Keratinocyte (primary cell): ENCODE data around the gene LIG4. TPM values are rescaled to one million over a fixed set of nuclear protein-coding genes. Genes with fewer than 3 reads are reported as not detected.

Source experiments
- DNase-seq: peaks from one replicate; pipeline ENCODE4 v3.0.0-alpha.2; 2011; ENCODE audit warnings: low read depth, missing footprints, low spot score
- FAIRE-seq: peaks from 2 replicates; lab custom pipeline; 2011; peaks lifted over from hg19 to GRCh38; lab: Jason Lieb, UNC
- H2AFZ ChIP-seq: 2 replicates; pipeline ENCODE4 v1.6.0; 2012; ENCODE audit warnings: low read length, control low read depth, inconsistent platforms; ENCODE audit not compliant: control insufficient read depth
- H3K27ac ChIP-seq: 2 replicates; pipeline ENCODE4 v1.5.1; 2011; ENCODE audit warnings: low read length; ENCODE audit not compliant: control insufficient read depth, insufficient read depth
- H3K27me3 ChIP-seq: 3 replicates; pipeline ENCODE4 v1.6.0; 2011; ENCODE audit warnings: low read length; ENCODE audit not compliant: control insufficient read depth, insufficient read depth; ENCODE audit errors: extremely low read depth
- H3K36me3 ChIP-seq, 2 experiments: 2 replicates in 1 of 2; 3 replicates in 1 of 2; pipeline ENCODE4 v1.5.1; 2011; ENCODE audit warnings: low read length in 2 of 2, mild to moderate bottlenecking in 1 of 2; ENCODE audit not compliant: control insufficient read depth in 2 of 2, insufficient read depth in 2 of 2; ENCODE audit errors: extremely low read depth in 1 of 2
- H3K4me1 ChIP-seq: 3 replicates; pipeline ENCODE4 v1.5.1; 2011; ENCODE audit warnings: low read length; ENCODE audit not compliant: control insufficient read depth, insufficient read depth; ENCODE audit errors: extremely low read depth
- H3K4me2 ChIP-seq: 3 replicates; pipeline ENCODE4 v1.6.0; 2011; ENCODE audit warnings: low read depth, low read length; ENCODE audit not compliant: control insufficient read depth, insufficient read depth; ENCODE audit errors: extremely low read depth
- H3K4me3 ChIP-seq, 3 experiments: fragments of 200-600 bp in 1 of 3; sonication (generic) in 1 of 3; 2 replicates in 2 of 3; 3 replicates in 1 of 3; pipeline ENCODE4 v1.5.1; 2011 to 2016; ENCODE audit warnings: low read length in 3 of 3, mild to moderate bottlenecking in 3 of 3, control low read depth in 2 of 3, inconsistent platforms in 1 of 3, low read depth in 1 of 3, mixed read lengths in 1 of 3, mixed run types in 1 of 3, moderate library complexity in 1 of 3; ENCODE audit not compliant: control insufficient read depth in 2 of 3, insufficient read depth in 2 of 3; ENCODE audit errors: extremely low read depth in 1 of 3
- H3K79me2 ChIP-seq: 2 replicates; pipeline ENCODE4 v1.6.0; 2012; ENCODE audit warnings: low read length; ENCODE audit not compliant: control insufficient read depth, insufficient read depth
- H3K9ac ChIP-seq: 3 replicates; pipeline ENCODE4 v1.6.0; 2011; ENCODE audit warnings: low read length; ENCODE audit not compliant: control insufficient read depth, insufficient read depth; ENCODE audit errors: extremely low read depth
- H3K9me1 ChIP-seq: 3 replicates; pipeline ENCODE4 v1.6.0; 2011; ENCODE audit warnings: low read length; ENCODE audit not compliant: control insufficient read depth, insufficient read depth; ENCODE audit errors: extremely low read depth
- H3K9me3 ChIP-seq: 2 replicates; pipeline ENCODE4 v1.5.1; 2012; ENCODE audit warnings: low read depth, low read length; ENCODE audit not compliant: control insufficient read depth
- H4K20me1 ChIP-seq: 3 replicates; pipeline ENCODE4 v1.6.0; 2011; ENCODE audit warnings: low read length; ENCODE audit not compliant: control insufficient read depth, insufficient read depth; ENCODE audit errors: extremely low read depth
- CTCF ChIP-seq, 3 experiments: IDR thresholded peaks in 1 of 3; conservative IDR thresholded peaks in 1 of 3; optimal IDR thresholded peaks in 1 of 3; 2 replicates in 2 of 3; 3 replicates in 1 of 3; pipeline versions ENCODE3 to v1.5.1; 2011; ENCODE audit warnings: low read length in 3 of 3, mild to moderate bottlenecking in 3 of 3, moderate library complexity in 2 of 3, control low read depth in 1 of 3, inconsistent platforms in 1 of 3; ENCODE audit not compliant: insufficient read depth in 2 of 3; ENCODE audit errors: extremely low read depth in 1 of 3
- EZH2 ChIP-seq: IDR thresholded peaks from one replicate; pipeline ENCODE4 v1.6.1; 2012; ENCODE audit warnings: inconsistent platforms, mild to moderate bottlenecking, low read length, moderate library complexity
- dilution Hi-C: fragments of 300-500 bp; cut with MboI; formaldehyde crosslinking; loops from one replicate; pipeline ENCODE4 v1.7.0; 2020; ENCODE audit warnings: low sequenced_read_pairs; ENCODE audit not compliant: extremely low pct_ligation_motif_present
- polyA plus RNA-seq, 5 experiments: library from polyadenylated mRNA; depleted of rRNA in 3 of 5; stranded (reverse) in 3 of 5; stranded (forward) in 1 of 5; unstranded in 1 of 5; fragments of >200 nt; gene quantifications; 1 replicate in 1 of 5; 2 replicates in 3 of 5; 3 replicates in 1 of 5; pipeline versions ENCODE4 v1.2.1 to v1.2.3, GENCODE V29; 2011 to 2012; ENCODE audit warnings: missing spikeins in 2 of 5, low read depth in 1 of 5, low replicate concordance in 1 of 5

Gene LIG4
- polyA plus RNA-seq, 1 donor (not counting 4 experiments of a cell fraction or from before 2014, with no cell fraction given), result 16.8 TPM

- no peaks in the 10 kb centered on the region for H3K79me2 ChIP-seq
- dilution Hi-C loops, result no loop called here
- no peak overlapping the region for H2AFZ ChIP-seq
These were observed 49.3 kb downstream of the LIG4 start for GRCh38 chr13:108166078-108166477.

GRCh38 chr13:108158746-108159145, 56.6 kb downstream of the LIG4 start:
- no peak for TF ChIP-seq CTCF (optimal IDR thresholded peaks at IDR 0.05 in 1 of 3, IDR thresholded peaks at IDR 0.05 in 1 of 3, conservative IDR thresholded peaks at IDR 0.05 in 1 of 3; ENCODE audit: extremely low read depth in 1 of 3, insufficient read depth in 2 of 3, low read length in 3 of 3)
- no peak for TF ChIP-seq EZH2
- Histone ChIP-seq H3K27me3 (no peaks in the 10 kb centered on the region), H4K20me1 (no peaks in the 10 kb centered on the region), H3K4me2 (no peak overlapping the region), H3K4me1 (no peaks in the 10 kb centered on the region), H3K4me3 (no peak overlapping the region), H3K79me2 (no peaks in the 10 kb centered on the region), H2AFZ (no peak overlapping the region), H3K36me3 (no peaks in the 10 kb centered on the region), H3K9me3 (no peaks in the 10 kb centered on the region), H3K27ac (no peak overlapping the region), H3K9ac (no peak overlapping the region), H3K9me1 (no peaks in the 10 kb centered on the region)
- dilution Hi-C loops, result no loop called here
- DNase-seq, result no peak
- no peak for FAIRE-seq

More at GRCh38 chr13:108166078-108166477, 49.3 kb downstream of the LIG4 start:
- no peak overlapping the region for H3K9ac ChIP-seq
- FAIRE-seq, result no peak
- H3K4me3 ChIP-seq, result no peak overlapping the region
- no peaks in the 10 kb centered on the region for H3K36me3 ChIP-seq
- H3K27me3 ChIP-seq, result no peaks in the 10 kb centered on the region
- DNase-seq, result no peak
- H4K20me1 ChIP-seq, result no peaks in the 10 kb centered on the region
- no peaks in the 10 kb centered on the region for H3K9me3 ChIP-seq
- no peaks in the 10 kb centered on the region for H3K4me1 ChIP-seq
- no peaks in the 10 kb centered on the region for H3K9me1 ChIP-seq
- H3K27ac ChIP-seq, result no peak overlapping the region
- no peak overlapping the region for H3K4me2 ChIP-seq
- no peak for TF ChIP-seq CTCF (optimal IDR thresholded peaks at IDR 0.05 in 1 of 3, IDR thresholded peaks at IDR 0.05 in 1 of 3, conservative IDR thresholded peaks at IDR 0.05 in 1 of 3; ENCODE audit: extremely low read depth in 1 of 3, insufficient read depth in 2 of 3, low read length in 3 of 3)
- no peak for TF ChIP-seq EZH2

Other genes starting within 250 kb of the LIG4 start
- gene ABHD13, start 2.9 kb upstream of the LIG4 start, polyA plus RNA-seq, result 6.1 to 12.8 TPM (median 8.7 TPM) in 3 replicates
- gene TNFSF13B, start 54.2 kb upstream of the LIG4 start, polyA plus RNA-seq, result 0.12 to 1.5 TPM (median 1.1 TPM) in 3 replicates